ENCODE results near the gene SDK2.

SDK2 gene

GRCh38 chr17:73453090-73453489 lies 191.2 kb downstream of the SDK2 start:
- no peak for DNase-seq (ENCODE audit: low read depth)
- H3K4me3 ChIP-seq (ENCODE audit: low read length): no peak overlapping the region
- TF ChIP-seq, protein P1, sequence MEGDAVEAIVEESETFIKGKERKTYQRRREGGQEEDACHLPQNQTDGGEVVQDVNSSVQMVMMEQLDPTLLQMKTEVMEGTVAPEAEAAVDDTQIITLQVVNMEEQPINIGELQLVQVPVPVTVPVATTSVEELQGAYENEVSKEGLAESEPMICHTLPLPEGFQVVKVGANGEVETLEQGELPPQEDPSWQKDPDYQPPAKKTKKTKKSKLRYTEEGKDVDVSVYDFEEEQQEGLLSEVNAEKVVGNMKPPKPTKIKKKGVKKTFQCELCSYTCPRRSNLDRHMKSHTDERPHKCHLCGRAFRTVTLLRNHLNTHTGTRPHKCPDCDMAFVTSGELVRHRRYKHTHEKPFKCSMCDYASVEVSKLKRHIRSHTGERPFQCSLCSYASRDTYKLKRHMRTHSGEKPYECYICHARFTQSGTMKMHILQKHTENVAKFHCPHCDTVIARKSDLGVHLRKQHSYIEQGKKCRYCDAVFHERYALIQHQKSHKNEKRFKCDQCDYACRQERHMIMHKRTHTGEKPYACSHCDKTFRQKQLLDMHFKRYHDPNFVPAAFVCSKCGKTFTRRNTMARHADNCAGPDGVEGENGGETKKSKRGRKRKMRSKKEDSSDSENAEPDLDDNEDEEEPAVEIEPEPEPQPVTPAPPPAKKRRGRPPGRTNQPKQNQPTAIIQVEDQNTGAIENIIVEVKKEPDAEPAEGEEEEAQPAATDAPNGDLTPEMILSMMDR (conservative IDR thresholded peaks at IDR 0.05; ENCODE audit: low read depth, low read length): no peak

DNA sequence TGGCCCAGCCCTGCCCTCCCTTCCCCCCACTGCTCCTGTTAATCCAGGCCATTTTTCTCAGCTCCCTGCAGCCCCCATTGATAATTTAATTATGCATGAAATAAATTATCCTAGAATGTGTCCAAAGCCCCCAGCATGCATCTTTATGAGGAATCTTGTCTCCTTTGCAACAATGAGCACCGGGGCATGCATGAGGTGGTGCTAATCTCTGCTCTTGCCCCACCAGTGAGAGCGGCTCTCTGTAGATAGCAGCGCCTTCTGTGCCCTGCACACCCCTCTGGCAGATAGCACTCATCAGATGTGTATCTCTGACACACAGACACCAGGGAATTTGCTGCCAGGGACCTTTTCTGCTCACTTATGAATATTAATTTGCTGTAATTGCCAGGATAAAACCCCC lies 192.2 kb downstream of the SDK2 start:
- H3K4me3 ChIP-seq (ENCODE audit: low read length): no peak overlapping the region
- TF ChIP-seq, protein P1 (conservative IDR thresholded peaks at IDR 0.05; ENCODE audit: low read depth, low read length): no peak
- no peak for DNase-seq (ENCODE audit: low read depth)

DNA sequence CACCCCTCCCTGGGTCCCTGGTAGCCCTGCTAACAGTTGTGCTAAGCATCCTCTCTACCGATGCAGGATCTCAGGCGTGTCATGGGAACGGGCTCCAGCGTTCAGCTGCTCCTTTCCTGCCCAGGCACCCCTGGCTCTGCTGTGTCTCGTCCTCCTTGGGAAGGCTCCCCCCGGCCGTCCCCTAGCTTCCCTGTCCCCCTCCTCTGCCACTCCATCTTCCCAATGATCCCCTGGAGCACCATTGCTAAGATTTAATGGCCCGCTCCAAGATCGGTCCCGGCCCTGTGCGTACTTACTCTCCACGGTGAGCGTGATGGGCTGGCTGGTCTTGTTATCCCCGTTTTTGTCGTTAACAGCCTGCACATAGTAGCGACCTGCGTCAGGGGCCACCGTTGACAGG lies 196.9 kb downstream of the SDK2 start:
- H3K4me3 ChIP-seq (ENCODE audit: low read length): no peak overlapping the region
- TF ChIP-seq, protein P1 (conservative IDR thresholded peaks at IDR 0.05; ENCODE audit: low read depth, low read length): no peak
- DNase-seq (ENCODE audit: low read depth): no peak

GRCh38 chr17:73446617-73447016 lies 197.6 kb downstream of the SDK2 start:
- no peak overlapping the region for H3K4me3 ChIP-seq (ENCODE audit: low read length)
- TF ChIP-seq, protein P1 (conservative IDR thresholded peaks at IDR 0.05; ENCODE audit: low read depth, low read length): no peak
- DNase-seq (ENCODE audit: low read depth): no peak

- TF ChIP-seq, protein P1 (conservative IDR thresholded peaks at IDR 0.05; ENCODE audit: low read depth, low read length): no peak
- no peak overlapping the region for H3K4me3 ChIP-seq (ENCODE audit: low read length)
- DNase-seq (ENCODE audit: low read depth): no peak
Measured at GRCh38 chr17:73445466-73445865, 198.8 kb downstream of the SDK2 start.

DNA sequence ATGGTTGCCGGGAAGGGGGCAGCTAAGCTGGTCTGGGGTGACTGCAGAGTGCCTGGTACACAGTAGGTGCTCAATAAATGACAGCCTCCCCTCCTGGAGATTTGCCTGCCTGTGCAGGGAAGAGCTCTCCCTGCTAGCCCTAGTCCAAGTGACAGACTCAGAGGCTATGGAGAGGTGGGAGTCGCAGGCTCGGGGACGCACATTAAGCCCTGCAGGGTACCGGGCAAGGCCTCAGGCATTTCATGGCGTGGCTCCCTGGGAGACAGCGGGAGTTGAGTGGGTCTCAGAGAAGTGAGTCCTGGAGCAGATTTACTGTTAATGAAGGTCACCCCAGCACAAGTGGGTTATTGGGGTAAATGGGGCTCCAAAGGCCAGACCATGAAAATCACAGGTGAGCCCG lies 200.2 kb downstream of the SDK2 start:
- H3K4me3 ChIP-seq (ENCODE audit: low read length): no peak overlapping the region
- TF ChIP-seq, protein P1 (conservative IDR thresholded peaks at IDR 0.05; ENCODE audit: low read depth, low read length): no peak
- DNase-seq (ENCODE audit: low read depth): no peak

GRCh38 chr17:73439597-73439996 lies 204.6 kb downstream of the SDK2 start:
- TF ChIP-seq, protein P1 (conservative IDR thresholded peaks at IDR 0.05; ENCODE audit: low read depth, low read length): no peak
- no peak overlapping the region for H3K4me3 ChIP-seq (ENCODE audit: low read length)
- DNase-seq (ENCODE audit: low read depth): no peak
